GM19463 (cell line): ENCODE data around the gene CYP2C9.
"Not testable (repeated sequence)": the region's sequence is repeated elsewhere in the genome, so short reads cannot be mapped to it uniquely, and the experiment has no call there.

ENCODE experiments used
- ATAC-seq: cut with Tn5 transposase; IDR thresholded peaks from one replicate; pipeline ENCODE4 v1.9.1; 2021; ENCODE audit warnings: mild to moderate bottlenecking, moderate library complexity; ENCODE audit not compliant: unreplicated experiment

The CYP2C9 gene

DNA sequence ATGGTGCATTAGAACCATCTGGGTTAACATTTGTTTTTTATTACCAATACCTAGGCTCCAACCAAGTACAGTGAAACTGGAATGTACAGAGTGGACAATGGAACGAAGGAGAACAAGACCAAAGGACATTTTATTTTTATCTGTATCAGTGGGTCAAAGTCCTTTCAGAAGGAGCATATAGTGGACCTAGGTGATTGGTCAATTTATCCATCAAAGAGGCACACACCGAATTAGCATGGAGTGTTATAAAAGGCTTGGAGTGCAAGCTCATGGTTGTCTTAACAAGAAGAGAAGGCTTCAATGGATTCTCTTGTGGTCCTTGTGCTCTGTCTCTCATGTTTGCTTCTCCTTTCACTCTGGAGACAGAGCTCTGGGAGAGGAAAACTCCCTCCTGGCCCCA lies at the start of gene CYP2C9:
Gene CYP2C9 (plus strand): TSS at position 276 of the 400 bp plus-strand sequence. CDS start 25 bp downstream, at position 301.
- no peak for ATAC-seq

DNA sequence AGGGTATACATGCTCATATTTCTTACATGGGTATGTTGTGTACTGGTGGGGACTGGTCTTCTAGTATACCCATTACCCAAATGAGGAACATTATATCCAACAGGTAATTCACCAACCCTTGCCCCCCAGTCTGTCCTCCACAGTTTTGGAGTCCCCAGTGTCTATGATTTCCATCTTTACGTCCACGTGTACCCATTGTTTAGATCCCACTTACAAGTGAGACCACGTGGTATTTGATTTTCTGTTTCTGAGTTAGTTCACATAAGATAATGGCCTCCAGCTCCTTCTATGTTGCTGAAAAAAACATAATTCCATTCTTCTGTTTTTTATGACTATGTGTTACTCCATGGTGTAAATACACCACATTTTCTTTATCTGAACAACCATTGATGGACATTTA lies 49.3 kb upstream of the CYP2C9 start:
- ATAC-seq, result no peak

GRCh38 chr10:94890264-94891022 lies 48.0 kb upstream of the CYP2C9 start:
- no peak for ATAC-seq

DNA sequence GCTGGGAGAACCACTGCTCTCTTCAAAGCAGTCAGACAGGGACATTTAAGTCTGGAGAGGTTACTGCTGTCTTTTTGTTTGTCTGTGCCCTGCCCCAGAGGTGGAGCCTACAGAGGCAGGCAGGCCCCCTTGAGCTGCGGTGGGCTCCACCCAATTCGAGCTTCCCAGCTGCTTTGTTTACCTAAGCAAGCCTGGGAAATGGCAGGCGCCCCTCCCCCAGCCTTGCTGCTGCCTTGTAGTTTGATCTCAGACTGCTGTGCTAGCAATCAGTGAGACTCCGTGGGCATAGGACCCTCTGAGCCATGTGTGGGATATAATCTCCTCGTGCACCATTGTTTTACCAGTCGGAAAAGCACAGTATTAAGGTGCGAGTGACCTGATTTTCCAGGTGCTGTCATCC lies 40.0 kb upstream of the CYP2C9 start:
- not testable (repeated sequence) for ATAC-seq

- ATAC-seq, result no peak
These were observed 36.4 kb upstream of the CYP2C9 start for GRCh38 chr10:94902080-94902479.

DNA sequence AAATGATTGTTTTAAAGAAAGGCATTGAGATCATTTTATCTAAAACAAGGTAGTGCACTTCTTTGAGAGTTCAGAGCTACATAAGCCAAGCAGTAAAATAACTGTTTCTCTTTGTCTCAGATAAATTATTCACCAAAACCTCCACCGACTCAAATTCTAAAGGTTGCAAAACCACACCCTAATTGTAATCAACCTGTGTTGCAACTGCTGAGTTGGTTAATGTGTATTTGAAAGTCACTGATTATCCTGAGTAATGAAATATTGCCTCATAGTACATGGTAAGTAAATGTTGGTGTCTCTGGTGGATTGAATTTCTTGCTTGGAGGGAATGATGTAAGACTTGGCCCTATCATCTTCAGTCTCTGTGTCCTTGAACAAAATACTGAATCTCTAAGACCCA lies 35.9 kb upstream of the CYP2C9 start:
- peak; percentile 77 for ATAC-seq

DNA sequence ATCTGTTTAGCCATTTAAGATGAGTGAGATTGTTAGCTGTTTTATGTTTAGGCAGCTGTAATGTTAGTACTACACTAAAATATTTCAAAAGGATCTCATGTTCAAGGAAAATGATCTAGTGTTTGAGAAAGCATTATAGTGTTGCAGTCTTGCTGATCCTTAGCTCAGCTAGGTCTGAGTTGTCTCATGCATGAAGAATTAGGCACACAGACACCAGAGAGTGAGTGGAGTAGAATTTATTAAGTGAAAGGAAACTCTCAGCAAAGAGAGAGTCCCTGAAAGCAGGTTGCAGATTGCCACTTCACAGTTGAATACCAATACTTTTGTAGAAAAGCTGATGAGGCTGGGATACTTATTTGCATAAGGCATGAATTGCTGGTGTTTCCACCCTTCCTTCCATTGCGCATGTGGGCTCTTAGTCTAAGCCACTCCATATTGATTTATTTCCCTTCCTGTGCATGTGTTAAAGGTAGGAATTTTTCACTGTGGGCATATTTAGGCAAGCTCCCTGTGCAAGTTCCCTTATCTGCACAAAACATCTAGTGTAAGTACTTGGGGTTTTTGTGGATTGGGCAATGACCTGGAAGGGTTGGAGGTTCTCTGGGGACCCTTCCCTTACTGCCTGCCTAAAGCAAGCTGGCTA lies 33.8 kb upstream of the CYP2C9 start:
- not testable (repeated sequence) for ATAC-seq

DNA sequence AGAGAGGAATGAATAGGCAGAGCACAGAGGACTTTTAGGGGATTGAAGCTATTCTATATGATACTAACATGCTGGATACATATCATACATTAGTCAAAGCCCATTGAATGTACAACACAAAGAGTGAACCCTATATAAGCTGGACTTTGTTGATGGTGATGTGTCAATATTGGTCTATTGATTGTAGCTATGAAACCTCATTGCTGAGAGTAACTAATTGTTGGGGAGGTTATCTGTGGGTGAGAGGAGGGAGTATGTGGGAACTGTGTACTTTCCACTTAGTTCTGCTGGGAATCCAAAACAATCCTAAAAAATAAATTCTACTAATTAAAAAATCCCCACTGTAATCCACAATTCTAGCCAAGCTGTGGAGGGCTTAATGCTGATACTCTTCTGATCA lies 22.0 kb upstream of the CYP2C9 start:
- ATAC-seq, result no peak

DNA sequence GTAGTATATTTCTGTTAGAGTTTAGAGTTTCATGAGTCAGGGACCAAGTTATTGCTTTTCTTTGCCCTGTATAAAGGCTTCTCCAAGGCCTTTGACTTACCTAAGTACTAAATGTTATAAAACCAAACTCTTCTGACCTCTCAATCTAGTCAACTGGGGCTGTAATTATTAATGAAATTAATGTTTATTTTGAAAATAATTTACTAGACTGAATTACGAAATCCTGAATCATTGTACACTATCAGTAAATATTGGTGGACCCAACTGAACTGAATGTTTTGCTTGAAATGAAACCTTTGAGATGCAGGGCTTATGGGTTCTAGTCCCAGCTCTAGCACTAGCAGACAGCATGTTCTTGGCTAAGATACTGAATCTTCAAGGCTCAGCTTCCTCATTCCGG lies 1.7 kb upstream of the CYP2C9 start:
- no peak for ATAC-seq

DNA sequence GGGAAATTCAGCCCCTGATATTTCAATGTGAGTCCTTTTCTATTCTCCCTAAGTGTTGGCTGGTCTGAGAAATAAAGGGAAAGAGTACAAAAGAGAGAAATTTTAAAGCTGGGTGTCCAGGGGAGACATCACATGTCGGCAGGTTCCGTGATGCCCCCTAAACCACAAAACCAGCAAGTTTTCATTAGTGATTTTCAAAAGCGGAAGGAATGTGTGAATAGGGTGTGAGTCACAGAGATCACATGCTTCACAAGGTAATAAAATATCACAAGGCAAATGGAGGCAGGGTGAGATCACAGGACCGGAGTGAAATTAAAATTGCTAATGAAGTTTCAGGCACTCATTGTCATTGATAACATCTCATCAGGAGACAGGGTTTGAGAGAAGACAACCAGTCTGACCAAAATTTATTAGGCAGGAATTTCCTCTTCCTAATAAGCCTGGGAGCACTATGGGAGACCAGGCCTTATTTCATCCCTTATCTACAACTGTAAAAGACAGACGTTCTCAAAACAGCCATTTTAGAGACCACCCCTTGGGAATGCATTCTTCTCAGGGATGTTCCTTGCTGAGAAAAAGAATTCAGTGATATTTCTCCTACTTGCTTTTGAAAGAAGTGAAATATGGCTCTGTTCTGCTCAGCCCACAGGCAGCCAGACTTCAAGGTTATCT lies 5.1 kb downstream of the CYP2C9 start:
- ATAC-seq, result not testable (repeated sequence)

GRCh38 chr10:94946181-94946580 lies 7.7 kb downstream of the CYP2C9 start:
- not testable (repeated sequence) for ATAC-seq

GRCh38 chr10:94963901-94964300 lies 25.4 kb downstream of the CYP2C9 start:
- peak; percentile 72 for ATAC-seq

GRCh38 chr10:94983555-94983954 lies 45.1 kb downstream of the CYP2C9 start:
- ATAC-seq, result no peak

GRCh38 chr10:94989192-94989591 lies 50.7 kb downstream of the CYP2C9 start:
- ATAC-seq, result no peak

GRCh38 chr10:94991243-94991888 lies 52.9 kb downstream of the CYP2C9 start:
- no peak for ATAC-seq

- ATAC-seq, result no peak
These were observed 54.4 kb downstream of the CYP2C9 start for GRCh38 chr10:94992811-94993210.

- ATAC-seq, result no peak
These were observed 59.3 kb downstream of the CYP2C9 start for GRCh38 chr10:94997741-94998174.

GRCh38 chr10:95026461-95026860 lies 88.0 kb downstream of the CYP2C9 start:
- no peak for ATAC-seq

DNA sequence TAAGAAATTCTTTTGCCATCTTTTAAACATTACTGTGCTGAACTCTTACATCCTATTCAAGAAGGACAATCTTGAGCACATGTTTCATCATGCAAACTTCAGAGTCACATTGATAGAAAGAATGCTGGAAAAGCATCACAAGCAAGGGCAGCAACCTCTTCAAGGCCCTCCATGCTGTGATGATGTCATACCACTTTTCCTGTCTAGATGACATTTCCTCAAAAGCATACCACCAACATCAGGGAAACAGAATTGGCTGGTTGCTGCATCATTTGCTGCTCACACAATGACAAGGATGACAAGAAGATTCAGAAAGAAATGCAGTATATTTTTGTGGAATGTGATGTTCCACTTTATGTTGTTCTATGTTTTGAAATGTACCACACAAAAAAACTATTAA lies 93.2 kb downstream of the CYP2C9 start:
- ATAC-seq, result no peak

DNA sequence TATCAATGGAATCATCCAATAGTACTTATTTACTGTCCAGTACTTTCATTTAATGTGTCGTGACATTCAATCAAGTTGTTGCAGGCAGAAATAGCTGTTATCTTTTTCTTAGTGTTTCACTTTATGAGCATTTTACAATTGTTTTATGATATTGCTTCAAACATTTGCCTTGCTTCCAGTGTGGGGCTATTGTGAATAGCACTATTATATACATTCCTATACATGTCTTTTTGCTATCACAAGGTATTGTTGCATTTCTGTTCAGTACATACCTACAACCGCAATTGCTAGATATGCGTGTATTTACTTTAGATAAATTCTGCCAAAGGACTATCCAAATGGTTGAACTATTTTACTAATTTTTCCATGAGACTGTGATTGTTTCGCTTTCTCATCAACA lies 95.9 kb downstream of the CYP2C9 start:
- no peak for ATAC-seq
